Liver (tissue), 9 donors: ENCODE measurements around the gene KCNK3. TPM values are rescaled to one million over a fixed set of nuclear protein-coding genes. Genes with fewer than 3 reads are reported as not detected.

ENCODE experiments used
- DNase-seq: peaks from one replicate; pipeline ENCODE4 v3.0.0-alpha.2; 2017; ENCODE audit warnings: low spot score
- H3K27ac ChIP-seq, 2 donors: one replicate each; pipeline ENCODE4 v1.7.0; 2013; ENCODE audit warnings: inconsistent platforms in 2 of 2, low read length in 2 of 2, control low read depth in 1 of 2, low read depth in 1 of 2, mild to moderate bottlenecking in 1 of 2
- H3K27me3 ChIP-seq, 4 donors: one replicate each; pipeline versions ENCODE4 v1.6.1 to v1.7.0; 2013; ENCODE audit warnings: low read length in 3 of 4, inconsistent platforms in 1 of 4, mild to moderate bottlenecking in 1 of 4, moderate library complexity in 1 of 4; ENCODE audit not compliant: control insufficient read depth in 4 of 4, insufficient read depth in 4 of 4
- H3K36me3 ChIP-seq, 4 donors: one replicate each; pipeline versions ENCODE4 v1.6.1 to v1.7.0; 2013; ENCODE audit warnings: low read length in 3 of 4, mild to moderate bottlenecking in 3 of 4, low read depth in 1 of 4, moderate library complexity in 1 of 4; ENCODE audit not compliant: control insufficient read depth in 4 of 4, insufficient read depth in 3 of 4
- H3K4me1 ChIP-seq, 4 donors: one replicate each; pipeline versions ENCODE4 v1.6.1 to v1.7.0; 2013; ENCODE audit warnings: low read length in 3 of 4, mild to moderate bottlenecking in 3 of 4, moderate library complexity in 1 of 4; ENCODE audit not compliant: control insufficient read depth in 4 of 4, insufficient read depth in 4 of 4
- H3K4me3 ChIP-seq, 3 donors: one replicate each; pipeline versions ENCODE4 v1.6.1 to v1.7.0; 2013; ENCODE audit warnings: low read length in 3 of 3, control low read depth in 1 of 3, low read depth in 1 of 3, mild to moderate bottlenecking in 1 of 3
- H3K9ac ChIP-seq, 2 donors: one replicate each; pipeline ENCODE4 v1.7.0; 2013; ENCODE audit warnings: low read length in 2 of 2, mild to moderate bottlenecking in 2 of 2, moderate library complexity in 2 of 2, control low read depth in 1 of 2, low read depth in 1 of 2
- H3K9me3 ChIP-seq, 4 donors: one replicate each; pipeline versions ENCODE4 v1.6.1 to v1.7.0; 2013; ENCODE audit warnings: low read length in 3 of 4; ENCODE audit not compliant: control insufficient read depth in 4 of 4
- ATF3 ChIP-seq: IDR thresholded peaks from 2 replicates; pipeline ENCODE4 v1.6.1; 2016; ENCODE audit warnings: antibody characterized with exemption
- CTCF ChIP-seq: fragments of 150-350 bp; IDR thresholded peaks from 2 replicates; pipeline ENCODE4 v1.5.1; 2017; ENCODE audit warnings: improper control_type of control experiment, low read depth, low read length; ENCODE audit not compliant: missing input control
- EGR1 ChIP-seq, 2 donors: IDR thresholded peaks; 2 replicates each; pipeline ENCODE4 v1.6.1; 2016 to 2018; ENCODE audit warnings: antibody characterized with exemption in 2 of 2, low read depth in 2 of 2
- FOXA1 ChIP-seq: IDR thresholded peaks from 2 replicates; pipeline ENCODE4 v1.6.1; 2016; ENCODE audit warnings: antibody characterized with exemption
- FOXA2 ChIP-seq: IDR thresholded peaks from 2 replicates; pipeline ENCODE4 v1.6.1; 2016; ENCODE audit warnings: antibody characterized with exemption
- GABPA ChIP-seq, 2 donors: IDR thresholded peaks in 1 of 2; conservative IDR thresholded peaks in 1 of 2; 2 replicates each; pipeline ENCODE4 v1.6.1; 2016; ENCODE audit warnings: antibody characterized with exemption in 2 of 2, mild to moderate bottlenecking in 1 of 2, moderate library complexity in 1 of 2
- HNF4A ChIP-seq, 2 donors: conservative IDR thresholded peaks; 2 replicates each; pipeline ENCODE4 v1.6.1; 2016; ENCODE audit warnings: antibody characterized with exemption in 2 of 2, mild to moderate bottlenecking in 2 of 2
- HNF4G ChIP-seq: IDR thresholded peaks from 2 replicates; pipeline ENCODE4 v1.6.1; 2016; ENCODE audit warnings: antibody characterized with exemption
- JUND ChIP-seq, 2 donors: IDR thresholded peaks; 2 replicates each; pipeline ENCODE4 v1.6.1; 2016; ENCODE audit warnings: antibody characterized with exemption in 2 of 2
- MAX ChIP-seq: IDR thresholded peaks from 2 replicates; pipeline ENCODE4 v1.6.1; 2016; ENCODE audit warnings: antibody characterized with exemption
- NR2F2 ChIP-seq: IDR thresholded peaks from 2 replicates; pipeline ENCODE4 v1.6.1; 2016; ENCODE audit warnings: antibody characterized with exemption
- RAD21 ChIP-seq, 2 donors: IDR thresholded peaks; 2 replicates each; pipeline ENCODE4 v1.6.1; 2016; ENCODE audit warnings: antibody characterized with exemption in 2 of 2, mild to moderate bottlenecking in 2 of 2
- REST ChIP-seq: IDR thresholded peaks from 2 replicates; pipeline ENCODE4 v1.6.1; 2016; ENCODE audit warnings: antibody characterized with exemption, mild to moderate bottlenecking
- RXRA ChIP-seq, 2 donors: IDR thresholded peaks; 2 replicates each; pipeline ENCODE4 v1.6.1; 2017 to 2018; ENCODE audit warnings: antibody characterized with exemption in 2 of 2, mild to moderate bottlenecking in 1 of 2
- SP1 ChIP-seq: IDR thresholded peaks from 2 replicates; pipeline ENCODE4 v1.6.1; 2018; ENCODE audit warnings: antibody characterized with exemption, mild to moderate bottlenecking
- TAF1 ChIP-seq: conservative IDR thresholded peaks from 2 replicates; pipeline ENCODE4 v1.6.1; 2016; ENCODE audit warnings: antibody characterized with exemption, mild to moderate bottlenecking
- YY1 ChIP-seq: IDR thresholded peaks from 2 replicates; pipeline ENCODE4 v1.6.1; 2016; ENCODE audit warnings: antibody characterized with exemption, mild to moderate bottlenecking
- ZBTB33 ChIP-seq: IDR thresholded peaks from 2 replicates; pipeline ENCODE4 v1.6.1; 2016; ENCODE audit warnings: antibody characterized with exemption
- WGBS: extraction: QIAGEN DNeasy Blood & Tissue Kit; methylation state at CpG from one replicate; pipeline ENCODE4 v1.1.7; 2013; 5-methylcytosine and 5-hydroxymethylcytosine counted together
- polyA plus RNA-seq, 2 donors: library from polyadenylated mRNA; stranded (reverse) in 1 of 2; unstranded in 1 of 2; fragments of 200-250 nt in 1 of 2; fragments of >200 nt in 1 of 2; fragmentation: Nextera tagmentation in 1 of 2; extraction: Ambion mirVana in 1 of 2; gene quantifications; one replicate each; pipeline versions ENCODE4 v1.2.1 to v1.2.3, GENCODE V29; 2013 to 2015
- total RNA-seq, 2 donors: library from RNA; depleted of rRNA; stranded (reverse); fragments of >200 nt; gene quantifications; one replicate each; pipeline ENCODE4 v1.2.3, GENCODE V29; 2014
- donor health status: healthy.
- donor health status: healthy.
- donor health status: healthy.
- donor health status: healthy.
- donor health status: healthy.

Gene KCNK3
- total and polyA plus RNA-seq, 4 donors, result 0.78 to 6.6 (median 2.6) TPM; not detected in 1

- 96% methylated on average over 7 of the region's 7 CpGs for WGBS
- no peak overlapping the region for H3K27ac ChIP-seq
- no peaks in the 10 kb centered on the region for H3K36me3 ChIP-seq
- TF ChIP-seq NR2F2 (no peak), RAD21 (IDR thresholded peaks at IDR 0.05) (no peak), FOXA2 (no peak), REST (no peak), EGR1 (IDR thresholded peaks at IDR 0.05; ENCODE audit: low read depth in 2 of 2) (no peak), JUND (IDR thresholded peaks at IDR 0.05) (no peak), HNF4G (no peak), HNF4A (conservative IDR thresholded peaks at IDR 0.05) (no peak), ATF3 (no peak), MAX (no peak), FOXA1 (no peak), YY1 (no peak), ZBTB33 (no peak), RXRA (IDR thresholded peaks at IDR 0.05) (no peak), TAF1 (no peak), GABPA (IDR thresholded peaks at IDR 0.05 in 1 of 2, conservative IDR thresholded peaks at IDR 0.05 in 1 of 2) (no peak), SP1 (no peak), CTCF (no peak)
- H3K27me3 ChIP-seq, result peaks cover 0 to 5% (median 0%) of the 10 kb centered on the region in 4 donors
- peaks cover 11 to 20% (median 16%) of the 10 kb centered on the region in 4 donors for H3K4me1 ChIP-seq
- DNase-seq, result no peak
- no peaks in the 10 kb centered on the region for H3K9me3 ChIP-seq
- no peak overlapping the region for H3K9ac ChIP-seq
- H3K4me3 ChIP-seq, result no peak overlapping the region
Measured at GRCh38 chr2:26739514-26739913, 47.0 kb downstream of the KCNK3 start.
